ENCODE measurements around the gene SPATA3. TPM values are rescaled to one million over a fixed set of nuclear protein-coding genes. Genes with fewer than 3 reads are reported as not detected.

SPATA3 gene
- total RNA-seq, 4 donors from 2014 or later = not detected

DNA sequence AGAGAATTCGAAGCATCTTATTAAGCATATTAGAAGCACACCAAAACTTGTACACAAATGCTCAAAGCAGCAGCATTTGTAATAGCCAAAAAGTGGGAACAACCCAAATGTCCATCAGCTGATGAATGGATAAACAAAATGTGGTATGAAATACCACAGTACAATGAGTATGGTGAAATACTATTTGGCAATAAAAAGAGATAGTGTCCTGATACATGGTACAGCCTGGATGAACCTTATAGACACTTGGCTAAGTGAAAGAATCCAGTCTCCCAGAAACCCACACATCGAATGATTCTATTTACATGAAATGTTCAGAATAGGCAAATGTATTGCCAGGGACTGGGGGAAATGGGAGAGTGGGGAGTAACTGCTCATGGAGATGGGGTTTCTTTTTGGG, 3.0 kb downstream of the SPATA3 start:
- TF ChIP-seq EP300 (IDR thresholded peaks at IDR 0.05) = no peak
- no peak for TF ChIP-seq POLR2A (IDR thresholded peaks at IDR 0.05)
- TF ChIP-seq, protein P1, sequence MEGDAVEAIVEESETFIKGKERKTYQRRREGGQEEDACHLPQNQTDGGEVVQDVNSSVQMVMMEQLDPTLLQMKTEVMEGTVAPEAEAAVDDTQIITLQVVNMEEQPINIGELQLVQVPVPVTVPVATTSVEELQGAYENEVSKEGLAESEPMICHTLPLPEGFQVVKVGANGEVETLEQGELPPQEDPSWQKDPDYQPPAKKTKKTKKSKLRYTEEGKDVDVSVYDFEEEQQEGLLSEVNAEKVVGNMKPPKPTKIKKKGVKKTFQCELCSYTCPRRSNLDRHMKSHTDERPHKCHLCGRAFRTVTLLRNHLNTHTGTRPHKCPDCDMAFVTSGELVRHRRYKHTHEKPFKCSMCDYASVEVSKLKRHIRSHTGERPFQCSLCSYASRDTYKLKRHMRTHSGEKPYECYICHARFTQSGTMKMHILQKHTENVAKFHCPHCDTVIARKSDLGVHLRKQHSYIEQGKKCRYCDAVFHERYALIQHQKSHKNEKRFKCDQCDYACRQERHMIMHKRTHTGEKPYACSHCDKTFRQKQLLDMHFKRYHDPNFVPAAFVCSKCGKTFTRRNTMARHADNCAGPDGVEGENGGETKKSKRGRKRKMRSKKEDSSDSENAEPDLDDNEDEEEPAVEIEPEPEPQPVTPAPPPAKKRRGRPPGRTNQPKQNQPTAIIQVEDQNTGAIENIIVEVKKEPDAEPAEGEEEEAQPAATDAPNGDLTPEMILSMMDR (IDR thresholded peaks at IDR 0.05) = no peak
- Histone ChIP-seq H3K27me3 (peaks cover 0 to 25% of the 10 kb centered on the region in 2 donors), H3K27ac (no peak overlapping the region), H3K9me3 (no peaks in the 10 kb centered on the region), H3K36me3 (no peaks in the 10 kb centered on the region), H3K4me3 (no peak overlapping the region), H3K4me1 (no peaks in the 10 kb centered on the region)
- no peak for DNase-seq (ENCODE audit: low spot score in 2 of 2)
- WGBS, 2 donors = 87 to 92% methylated on average over 2 of the region's 2 CpGs

DNA sequence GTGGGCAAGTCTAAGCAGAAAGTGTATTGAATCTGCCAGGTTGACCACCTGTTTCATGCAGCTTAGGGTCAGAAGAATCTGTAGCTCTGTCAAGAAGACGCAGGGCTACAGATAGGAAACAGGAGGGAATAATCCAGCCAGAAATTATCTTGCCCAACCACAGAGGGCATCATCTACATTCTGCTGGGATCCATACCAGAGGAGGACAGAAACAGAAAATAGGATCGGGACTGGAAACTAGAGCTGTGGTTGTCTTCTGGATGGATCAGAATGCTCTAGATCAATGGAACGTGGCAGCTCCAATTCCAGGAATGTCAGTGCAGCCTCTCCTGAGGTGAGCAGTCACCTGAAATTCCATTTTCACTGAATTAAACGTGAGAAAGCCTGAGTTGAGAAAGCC, 3.6 kb downstream of the SPATA3 start:
- Histone ChIP-seq H3K27ac (no peak overlapping the region), H3K4me3 (no peak overlapping the region), H3K27me3 (peaks cover 0 to 25% of the 10 kb centered on the region in 2 donors), H3K4me1 (no peaks in the 10 kb centered on the region), H3K9me3 (no peaks in the 10 kb centered on the region), H3K36me3 (no peaks in the 10 kb centered on the region)
- TF ChIP-seq, protein P1 (IDR thresholded peaks at IDR 0.05) = no peak
- TF ChIP-seq EP300 (IDR thresholded peaks at IDR 0.05) = no peak
- no peak for TF ChIP-seq POLR2A (IDR thresholded peaks at IDR 0.05)
- DNase-seq (ENCODE audit: low spot score in 2 of 2) = no peak
- WGBS, 2 donors = 65 to 74% methylated on average over 4 of the region's 4 CpGs

DNA sequence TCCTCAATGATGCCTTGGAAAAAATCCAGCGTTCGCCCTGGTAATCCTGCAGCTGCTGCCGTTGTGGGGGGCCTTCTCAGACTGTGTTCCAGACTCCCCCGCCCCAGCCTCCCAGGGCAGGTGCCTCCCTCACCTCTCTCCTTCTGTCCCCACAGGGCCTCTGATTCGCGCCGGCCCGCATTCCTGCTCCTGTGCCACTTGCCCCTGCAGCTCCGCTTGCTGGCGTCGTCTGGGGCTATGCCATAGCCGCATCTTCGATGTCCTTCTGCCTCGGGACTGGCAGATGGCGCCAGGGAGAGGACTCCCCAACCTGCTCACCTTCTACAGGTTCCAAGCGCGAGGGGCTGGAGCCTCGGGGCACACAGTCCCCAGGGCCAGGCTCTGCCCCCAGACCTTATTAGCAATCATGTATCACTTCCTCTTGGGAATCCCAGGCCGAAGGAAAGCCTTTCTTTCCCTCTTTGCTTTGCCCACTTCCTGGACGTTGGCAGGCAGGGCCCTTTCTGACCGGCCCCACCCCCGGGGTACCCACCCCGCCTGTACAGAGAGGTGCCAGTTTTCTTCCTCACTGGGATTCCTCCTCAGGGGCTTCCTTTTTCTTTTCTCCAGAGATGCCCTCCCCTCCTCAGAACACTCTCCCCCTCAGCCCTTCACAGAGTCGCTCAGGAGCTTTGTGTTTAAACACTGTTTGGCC, 4.4 kb downstream of the SPATA3 start:
- TF ChIP-seq EP300 (IDR thresholded peaks at IDR 0.05) (no peak), POLR2A (IDR thresholded peaks at IDR 0.05) (no peak)
- TF ChIP-seq, protein P1 (IDR thresholded peaks at IDR 0.05) = no peak
- Histone ChIP-seq H3K36me3 (no peaks in the 10 kb centered on the region), H3K4me3 (no peak overlapping the region), H3K27ac (no peak overlapping the region), H3K9me3 (no peaks in the 10 kb centered on the region), H3K27me3 (peaks cover 0 to 25% of the 10 kb centered on the region in 2 donors), H3K4me1 (no peaks in the 10 kb centered on the region)
- WGBS, 2 donors = 42 to 45% methylated on average over 24 of the region's 24 CpGs
- no peak for DNase-seq (ENCODE audit: low spot score in 2 of 2)

DNA sequence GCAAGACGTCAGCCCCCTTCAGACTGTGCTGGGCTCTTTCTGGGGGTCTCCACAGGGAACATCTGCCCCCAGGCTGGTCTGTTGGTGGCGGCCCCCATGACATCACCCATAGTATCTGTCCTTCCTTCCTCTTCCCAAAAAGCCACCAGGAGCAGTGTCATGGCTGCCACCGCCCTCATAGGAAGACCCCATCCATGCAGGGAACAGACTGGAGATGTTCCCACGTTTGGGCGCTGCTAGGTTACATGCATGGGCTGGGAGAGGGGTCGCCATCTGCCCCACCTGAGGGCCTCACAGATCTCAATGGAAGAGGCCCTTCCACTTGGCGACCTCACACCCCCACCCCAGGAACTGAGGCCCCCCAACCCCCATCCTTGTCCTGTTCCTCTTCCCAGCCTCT, 5.1 kb downstream of the SPATA3 start:
- Histone ChIP-seq H3K27me3 (peaks cover 0 to 25% of the 10 kb centered on the region in 2 donors), H3K4me1 (no peaks in the 10 kb centered on the region), H3K36me3 (no peaks in the 10 kb centered on the region), H3K9me3 (no peaks in the 10 kb centered on the region), H3K27ac (no peak overlapping the region), H3K4me3 (no peak overlapping the region)
- no peak for TF ChIP-seq POLR2A (IDR thresholded peaks at IDR 0.05)
- TF ChIP-seq EP300 (IDR thresholded peaks at IDR 0.05) = no peak
- TF ChIP-seq, protein P1 (IDR thresholded peaks at IDR 0.05) = no peak
- no peak for DNase-seq (ENCODE audit: low spot score in 2 of 2)
- 78 to 81% methylated on average over 7 of the region's 7 CpGs for WGBS, 2 donors

DNA sequence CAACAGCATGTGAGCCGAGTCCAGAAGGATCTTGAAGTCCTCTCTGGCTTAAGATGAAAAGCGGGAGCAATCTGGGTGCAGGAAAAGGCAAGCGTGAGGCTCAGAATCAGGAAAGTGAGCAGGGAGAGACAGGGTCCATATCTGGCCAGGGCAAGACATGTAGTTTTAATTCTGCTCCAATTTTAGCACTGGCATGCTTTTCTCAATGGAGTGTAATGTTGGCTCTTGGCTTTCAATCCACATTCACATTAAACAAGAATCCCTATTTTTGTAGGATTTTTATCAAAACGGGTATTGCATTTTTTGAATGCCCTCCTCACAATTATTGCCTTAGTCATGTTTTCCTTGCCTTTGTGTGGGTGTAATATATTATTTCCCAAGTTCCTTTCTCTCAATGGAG, 6.0 kb downstream of the SPATA3 start:
- Histone ChIP-seq H3K4me3 (no peak overlapping the region), H3K36me3 (no peaks in the 10 kb centered on the region), H3K27me3 (peaks cover 0 to 19% of the 10 kb centered on the region in 2 donors), H3K27ac (no peak overlapping the region), H3K9me3 (no peaks in the 10 kb centered on the region), H3K4me1 (no peaks in the 10 kb centered on the region)
- TF ChIP-seq, protein P1 (IDR thresholded peaks at IDR 0.05) = no peak
- TF ChIP-seq EP300 (IDR thresholded peaks at IDR 0.05) (no peak), POLR2A (IDR thresholded peaks at IDR 0.05) (no peak)
- 43 to 48% methylated on average over 4 of the region's 4 CpGs for WGBS, 2 donors
- no peak for DNase-seq (ENCODE audit: low spot score in 2 of 2)

Data from tibial nerve (tissue), 4 donors.